H9 (cell line): ENCODE data around the gene ALCAM. TPM values are rescaled to one million over a fixed set of nuclear protein-coding genes. Genes with fewer than 3 reads are reported as not detected.

Experiments
- DNase-seq: peaks from one replicate; pipeline ENCODE4 v3.0.0-alpha.2; 2017
- H2AFZ ChIP-seq: one replicate; pipeline ENCODE4 v1.6.1; 2013; ENCODE audit warnings: mild to moderate bottlenecking, low read length, control low read depth, moderate library complexity
- H2AK5ac ChIP-seq: 2 replicates; pipeline ENCODE4 v1.6.1; 2013; ENCODE audit warnings: low read length, control low read depth, mixed read lengths; ENCODE audit not compliant: insufficient read length
- H2BK120ac ChIP-seq: one replicate; pipeline ENCODE4 v1.6.1; 2013; ENCODE audit warnings: low read depth, mild to moderate bottlenecking, low read length, control low read depth, inconsistent platforms; ENCODE audit not compliant: poor library complexity, severe bottlenecking
- H2BK12ac ChIP-seq: 2 replicates; pipeline ENCODE4 v1.6.1; 2013; ENCODE audit warnings: low read length, control low read depth, mixed read lengths, low read depth; ENCODE audit not compliant: insufficient read length
- H2BK15ac ChIP-seq: 2 replicates; pipeline ENCODE4 v1.6.1; 2013; ENCODE audit warnings: low read depth, low read length, control low read depth
- H2BK20ac ChIP-seq: one replicate; pipeline ENCODE4 v1.6.1; 2013; ENCODE audit warnings: low read depth, mild to moderate bottlenecking, low read length, control low read depth, inconsistent platforms; ENCODE audit not compliant: poor library complexity, severe bottlenecking
- H2BK5ac ChIP-seq: 2 replicates; pipeline ENCODE4 v1.6.1; 2013; ENCODE audit warnings: low read length, control low read depth, mixed read lengths; ENCODE audit not compliant: insufficient read length
- H3K14ac ChIP-seq: 2 replicates; pipeline ENCODE4 v1.6.1; 2013; ENCODE audit warnings: low read length, control low read depth; ENCODE audit not compliant: insufficient read depth
- H3K18ac ChIP-seq: 2 replicates; pipeline ENCODE4 v1.6.1; 2013; ENCODE audit warnings: low read depth, mild to moderate bottlenecking, mixed read lengths, low read length, control low read depth; ENCODE audit not compliant: insufficient read length
- H3K23ac ChIP-seq: 2 replicates; pipeline ENCODE4 v1.6.1; 2013; ENCODE audit warnings: low read length, control low read depth, mixed read lengths, low read depth; ENCODE audit not compliant: insufficient read length
- H3K23me2 ChIP-seq: 2 replicates; pipeline ENCODE4 v1.6.1; 2013; ENCODE audit warnings: low read depth, mild to moderate bottlenecking, mixed read lengths, low read length, control low read depth; ENCODE audit not compliant: insufficient read length, poor library complexity, severe bottlenecking
- H3K27ac ChIP-seq: 2 replicates; pipeline ENCODE4 v1.5.1; 2013; ENCODE audit warnings: low read length, control low read depth, mixed read lengths, low read depth; ENCODE audit not compliant: insufficient read length
- H3K27me3 ChIP-seq: 2 replicates; pipeline ENCODE4 v1.6.1; 2013; ENCODE audit warnings: low read length, control low read depth, inconsistent platforms; ENCODE audit not compliant: insufficient read depth
- H3K4ac ChIP-seq: 2 replicates; pipeline ENCODE4 v1.6.1; 2013; ENCODE audit warnings: low read depth, mild to moderate bottlenecking, control low read depth, inconsistent platforms, low read length, moderate library complexity
- H3K4me1 ChIP-seq: 2 replicates; pipeline ENCODE4 v1.6.1; 2013; ENCODE audit warnings: low read length, control low read depth, inconsistent platforms; ENCODE audit not compliant: insufficient read depth
- H3K4me2 ChIP-seq: 2 replicates; pipeline ENCODE4 v1.6.1; 2013; ENCODE audit warnings: low read length, control low read depth, mixed read lengths; ENCODE audit not compliant: insufficient read length, insufficient read depth
- H3K56ac ChIP-seq: 2 replicates; pipeline ENCODE4 v1.6.1; 2013; ENCODE audit warnings: low read depth, mild to moderate bottlenecking, mixed read lengths, low read length, control low read depth; ENCODE audit not compliant: insufficient read length
- H3K79me1 ChIP-seq: 2 replicates; pipeline ENCODE4 v1.6.1; 2013; ENCODE audit warnings: low read depth, mild to moderate bottlenecking, moderate library complexity, low read length, control low read depth, inconsistent platforms; ENCODE audit not compliant: insufficient read depth, poor library complexity, severe bottlenecking
- H3K79me2 ChIP-seq: 2 replicates; pipeline ENCODE4 v1.6.1; 2013; ENCODE audit warnings: low read length, control low read depth, inconsistent platforms; ENCODE audit not compliant: insufficient read depth
- H3K9ac ChIP-seq: 2 replicates; pipeline ENCODE4 v1.6.1; 2013; ENCODE audit warnings: low read length, control low read depth, mixed read lengths; ENCODE audit not compliant: insufficient read length; ENCODE audit errors: extremely low read depth
- H3K9me3 ChIP-seq: one replicate; pipeline ENCODE4 v1.6.1; 2013; ENCODE audit warnings: low read depth, low read length, inconsistent platforms; ENCODE audit not compliant: control insufficient read depth
- H3T11ph ChIP-seq: one replicate; pipeline ENCODE4 v1.6.1; 2013; ENCODE audit warnings: mild to moderate bottlenecking, low read length, control low read depth, inconsistent platforms
- H4K20me1 ChIP-seq: one replicate; pipeline ENCODE4 v1.6.1; 2013; ENCODE audit not compliant: control insufficient read depth, insufficient read length, insufficient read depth
- H4K5ac ChIP-seq: 2 replicates; pipeline ENCODE4 v1.6.1; 2013; ENCODE audit warnings: low read depth, mild to moderate bottlenecking, mixed read lengths, low read length, control low read depth; ENCODE audit not compliant: insufficient read length
- H4K8ac ChIP-seq: replicated peaks from 2 replicates; pipeline ENCODE4 v1.6.1; 2013; ENCODE audit warnings: low read length, control low read depth, mixed read lengths, low read depth; ENCODE audit not compliant: insufficient read length
- H4K91ac ChIP-seq: 2 replicates; pipeline ENCODE4 v1.6.1; 2013; ENCODE audit warnings: low read depth, mild to moderate bottlenecking, moderate library complexity, mixed read lengths, low read length, control low read depth; ENCODE audit not compliant: insufficient read length
- H3K27ac Mint-ChIP-seq, 3 experiments: 2 replicates in 2 of 3; 3 replicates in 1 of 3; pipeline ENCODE4 v1.8.0; 2020 to 2021; ENCODE audit warnings: mixed read lengths in 3 of 3, mild to moderate bottlenecking in 1 of 3, moderate library complexity in 1 of 3
- H3K27me3 Mint-ChIP-seq: 2 replicates; pipeline ENCODE4 v1.8.0; 2021; ENCODE audit warnings: low read depth, mild to moderate bottlenecking, moderate library complexity, mixed read lengths
- H3K36me3 Mint-ChIP-seq, 3 experiments: 2 replicates in 2 of 3; 3 replicates in 1 of 3; pipeline ENCODE4 v1.8.0; 2020 to 2021; ENCODE audit warnings: low read depth in 3 of 3, mixed read lengths in 3 of 3; ENCODE audit not compliant: insufficient read depth in 1 of 3
- H3K4me1 Mint-ChIP-seq, 2 experiments: 2 replicates each; pipeline ENCODE4 v1.8.0; 2020; ENCODE audit warnings: mixed read lengths in 2 of 2
- H3K4me3 Mint-ChIP-seq, 2 experiments: 2 replicates in 1 of 2; 3 replicates in 1 of 2; pipeline ENCODE4 v1.8.0; 2020 to 2021; ENCODE audit warnings: mild to moderate bottlenecking in 2 of 2, mixed read lengths in 2 of 2, moderate library complexity in 1 of 2
- H3K9me3 Mint-ChIP-seq, 2 experiments: 2 replicates in 1 of 2; 3 replicates in 1 of 2; pipeline ENCODE4 v1.8.0; 2020; ENCODE audit warnings: mild to moderate bottlenecking in 2 of 2, mixed read lengths in 2 of 2, moderate library complexity in 1 of 2
- WGBS: extraction: QIAGEN DNeasy Blood & Tissue Kit; methylation state at CpG from one replicate; pipeline ENCODE4 v1.1.7; 2013; ENCODE audit warnings: missing lambda C conversion rate, low lambda C conversion rate, mixed read lengths; ENCODE audit not compliant: insufficient read length; ENCODE audit errors: extremely low coverage; 5-methylcytosine and 5-hydroxymethylcytosine counted together
- total RNA-seq: library from RNA; stranded (reverse); gene quantifications from 2 replicates; pipeline ENCODE4 v1.2.1, GENCODE V29; 2021
- TF ChIP-seq, protein P1 (sequence below): fragments of 200-600 bp; sonication (generic); conservative IDR thresholded peaks from 3 replicates; pipeline ENCODE4 v1.8.0; 2021; ENCODE audit warnings: antibody characterized with exemption, mild to moderate bottlenecking

ALCAM gene
- total RNA-seq, 1 experiment from 2014 or later: 43.7 TPM

DNA sequence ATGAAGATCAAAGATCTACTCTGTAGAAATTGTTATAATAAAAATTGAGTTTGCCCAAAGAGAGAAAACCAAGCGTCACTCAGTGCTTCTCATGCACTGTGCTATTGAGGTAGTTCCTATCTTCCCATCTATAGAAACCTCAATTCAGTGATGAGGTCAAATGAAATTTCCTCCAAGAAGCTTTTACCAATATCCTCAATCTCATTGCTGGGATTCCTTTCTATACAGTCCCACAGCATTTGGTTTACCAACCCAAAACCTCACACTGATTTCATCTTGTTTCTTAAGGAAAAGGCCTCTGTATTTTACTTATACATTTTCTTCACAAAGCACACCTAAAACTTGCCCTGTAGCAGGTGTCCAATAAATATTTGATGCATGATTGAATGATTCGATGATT is 147.2 kb downstream of the ALCAM start:
- H3K4me3 Mint-ChIP-seq: no peak overlapping the region
- Histone ChIP-seq H3K27me3 (no peaks in the 10 kb centered on the region), H2BK120ac (no peak overlapping the region), H3K23me2 (no peaks in the 10 kb centered on the region), H2AFZ (no peak overlapping the region), H2BK12ac (no peak overlapping the region), H3K56ac (no peak overlapping the region), H3K23ac (no peak overlapping the region), H3K14ac (no peak overlapping the region), H3K79me2 (no peaks in the 10 kb centered on the region; the same call in 1 of the 2 replicates), H4K5ac (no peak overlapping the region), H4K8ac (no peak overlapping the region), H3T11ph (no peak overlapping the region), H3K9ac (no peak overlapping the region), H4K91ac (no peak overlapping the region), H2BK5ac (no peak overlapping the region), H2AK5ac (no peak overlapping the region), H3K4ac (no peak overlapping the region), H3K9me3 (no peaks in the 10 kb centered on the region), H3K27ac (no peak overlapping the region), H3K79me1 (no peaks in the 10 kb centered on the region), H2BK15ac (no peak overlapping the region), H4K20me1 (no peaks in the 10 kb centered on the region), H3K18ac (no peak overlapping the region), H3K4me1 (peaks cover 4% of the 10 kb centered on the region), H3K4me2 (no peak overlapping the region), H2BK20ac (no peak overlapping the region)
- peaks cover 24 to 27% of the 10 kb centered on the region in 2 experiments for H3K4me1 Mint-ChIP-seq
- no peak overlapping the region for H3K27ac Mint-ChIP-seq
- DNase-seq: no peak
- no CpG with 5 or more reads among the region's 2 CpGs for WGBS
- TF ChIP-seq, protein P1, sequence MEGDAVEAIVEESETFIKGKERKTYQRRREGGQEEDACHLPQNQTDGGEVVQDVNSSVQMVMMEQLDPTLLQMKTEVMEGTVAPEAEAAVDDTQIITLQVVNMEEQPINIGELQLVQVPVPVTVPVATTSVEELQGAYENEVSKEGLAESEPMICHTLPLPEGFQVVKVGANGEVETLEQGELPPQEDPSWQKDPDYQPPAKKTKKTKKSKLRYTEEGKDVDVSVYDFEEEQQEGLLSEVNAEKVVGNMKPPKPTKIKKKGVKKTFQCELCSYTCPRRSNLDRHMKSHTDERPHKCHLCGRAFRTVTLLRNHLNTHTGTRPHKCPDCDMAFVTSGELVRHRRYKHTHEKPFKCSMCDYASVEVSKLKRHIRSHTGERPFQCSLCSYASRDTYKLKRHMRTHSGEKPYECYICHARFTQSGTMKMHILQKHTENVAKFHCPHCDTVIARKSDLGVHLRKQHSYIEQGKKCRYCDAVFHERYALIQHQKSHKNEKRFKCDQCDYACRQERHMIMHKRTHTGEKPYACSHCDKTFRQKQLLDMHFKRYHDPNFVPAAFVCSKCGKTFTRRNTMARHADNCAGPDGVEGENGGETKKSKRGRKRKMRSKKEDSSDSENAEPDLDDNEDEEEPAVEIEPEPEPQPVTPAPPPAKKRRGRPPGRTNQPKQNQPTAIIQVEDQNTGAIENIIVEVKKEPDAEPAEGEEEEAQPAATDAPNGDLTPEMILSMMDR: no peak
- no peaks in the 10 kb centered on the region for H3K9me3 Mint-ChIP-seq
- no peaks in the 10 kb centered on the region for H3K36me3 Mint-ChIP-seq
- no peaks in the 10 kb centered on the region for H3K27me3 Mint-ChIP-seq
